ENCODE results near the gene PAK1. TPM values are rescaled to one million over a fixed set of nuclear protein-coding genes. Genes with fewer than 3 reads are reported as not detected.
"Not testable (repeated sequence)": the region's sequence is repeated elsewhere in the genome, so short reads cannot be mapped to it uniquely, and the experiment has no call there.

Gene PAK1
- total RNA-seq, 2 donors from 2014 or later = 24.1 to 46.5 TPM

DNA sequence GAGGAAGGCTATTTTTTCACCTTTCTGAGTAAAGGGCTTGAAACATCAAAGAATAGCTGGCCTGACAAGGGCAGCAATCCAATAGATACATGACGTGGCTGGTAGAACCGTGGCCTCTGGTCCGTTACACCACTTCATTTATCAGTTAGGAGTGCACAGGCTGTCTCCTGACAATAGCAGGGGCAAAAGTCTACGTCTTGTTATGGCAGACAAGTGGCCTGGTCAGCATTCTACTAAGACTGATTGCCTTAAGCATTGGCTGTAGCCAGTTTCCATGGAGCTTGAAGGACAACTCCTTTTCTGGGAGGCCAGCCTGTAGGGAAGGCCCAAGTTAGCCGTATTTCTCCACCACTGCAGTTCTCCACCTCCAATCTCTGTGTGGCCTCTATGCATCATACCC lies 163.2 kb downstream of the PAK1 start:
- Mint-ChIP-seq H3K36me3 (no peaks in the 10 kb centered on the region), H3K9me3 (no peaks in the 10 kb centered on the region), H3K4me3 (no peak overlapping the region), H3K27ac (no peak overlapping the region), H3K4me1 (ENCODE audit: low read depth in 2 of 2) (no peaks in the 10 kb centered on the region), H3K27me3 (peaks cover 17 to 20% of the 10 kb centered on the region in 2 donors)
- peak in 1 of 2 donors; percentile 40 for ATAC-seq
- DNase-seq (ENCODE audit: low spot score) = no peak

GRCh38 chr11:77309401-77310085 lies 164.4 kb downstream of the PAK1 start:
- Mint-ChIP-seq H3K4me1 (ENCODE audit: low read depth in 2 of 2) (no peaks in the 10 kb centered on the region), H3K36me3 (no peaks in the 10 kb centered on the region), H3K9me3 (no peaks in the 10 kb centered on the region), H3K27ac (no peak overlapping the region), H3K4me3 (no peak overlapping the region), H3K27me3 (peaks cover 14 to 17% of the 10 kb centered on the region in 2 donors)
- no peak for DNase-seq (ENCODE audit: low spot score)
- no peak for ATAC-seq

DNA sequence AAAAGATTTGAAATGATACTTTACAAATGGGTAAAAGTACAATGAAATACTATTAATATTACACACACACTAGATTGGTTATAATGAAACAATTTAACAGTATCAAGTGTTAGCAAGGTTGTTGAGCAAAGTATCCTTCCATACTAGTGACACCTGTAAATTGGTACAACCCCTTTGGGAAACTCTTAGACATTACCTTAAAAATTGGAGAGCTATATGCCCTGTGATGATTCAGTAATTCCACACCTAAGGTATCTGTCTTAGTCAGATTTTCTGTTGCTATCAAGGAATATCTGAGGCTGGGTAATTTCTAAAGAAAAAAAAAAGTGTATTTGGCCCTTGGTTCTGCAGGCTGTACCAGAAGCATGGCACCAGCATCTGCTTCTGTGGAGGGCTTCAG lies 165.1 kb downstream of the PAK1 start:
- H3K9me3 Mint-ChIP-seq = no peaks in the 10 kb centered on the region
- ATAC-seq (no peak), DNase-seq (ENCODE audit: low spot score) (no peak)
- H3K27ac Mint-ChIP-seq = no peak overlapping the region
- no peaks in the 10 kb centered on the region for H3K36me3 Mint-ChIP-seq
- H3K4me1 Mint-ChIP-seq (ENCODE audit: low read depth in 2 of 2) = no peaks in the 10 kb centered on the region
- H3K27me3 Mint-ChIP-seq = peaks cover 14 to 17% of the 10 kb centered on the region in 2 donors
- no peak overlapping the region for H3K4me3 Mint-ChIP-seq

- H3K4me1 Mint-ChIP-seq (ENCODE audit: low read depth in 2 of 2) = no peaks in the 10 kb centered on the region
- DNase-seq (ENCODE audit: low spot score) (no peak), ATAC-seq (no peak)
- H3K36me3 Mint-ChIP-seq = no peaks in the 10 kb centered on the region
- H3K9me3 Mint-ChIP-seq = no peaks in the 10 kb centered on the region
- no peak overlapping the region for H3K4me3 Mint-ChIP-seq
- H3K27ac Mint-ChIP-seq = no peak overlapping the region
- H3K27me3 Mint-ChIP-seq = peaks cover 16 to 17% of the 10 kb centered on the region in 2 donors
Measured at GRCh38 chr11:77303328-77303727, 170.6 kb downstream of the PAK1 start.

DNA sequence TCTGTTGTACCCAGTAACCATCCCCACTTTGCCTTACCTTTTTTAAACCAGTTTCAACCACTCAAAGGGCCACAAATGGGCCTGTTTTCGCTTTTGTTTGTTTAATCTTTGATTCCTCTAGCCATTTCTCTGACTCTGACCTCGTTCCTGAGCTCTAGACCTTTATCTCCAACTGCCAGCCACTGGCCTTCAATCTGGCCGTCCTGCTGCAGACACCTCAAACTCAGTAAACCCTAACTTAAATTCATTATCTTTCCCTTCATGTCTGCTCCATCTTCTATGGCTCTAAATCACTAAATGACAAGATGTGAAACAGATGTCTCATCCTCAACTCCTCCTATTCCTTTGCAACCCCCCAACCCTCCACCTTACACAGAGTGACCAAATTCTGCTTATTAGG lies 171.1 kb downstream of the PAK1 start:
- ATAC-seq (no peak), DNase-seq (ENCODE audit: low spot score) (no peak)
- Mint-ChIP-seq H3K27ac (no peak overlapping the region), H3K4me3 (no peak overlapping the region), H3K4me1 (ENCODE audit: low read depth in 2 of 2) (no peaks in the 10 kb centered on the region), H3K9me3 (no peaks in the 10 kb centered on the region), H3K36me3 (no peaks in the 10 kb centered on the region), H3K27me3 (peaks cover 10 to 14% of the 10 kb centered on the region in 2 donors)

DNA sequence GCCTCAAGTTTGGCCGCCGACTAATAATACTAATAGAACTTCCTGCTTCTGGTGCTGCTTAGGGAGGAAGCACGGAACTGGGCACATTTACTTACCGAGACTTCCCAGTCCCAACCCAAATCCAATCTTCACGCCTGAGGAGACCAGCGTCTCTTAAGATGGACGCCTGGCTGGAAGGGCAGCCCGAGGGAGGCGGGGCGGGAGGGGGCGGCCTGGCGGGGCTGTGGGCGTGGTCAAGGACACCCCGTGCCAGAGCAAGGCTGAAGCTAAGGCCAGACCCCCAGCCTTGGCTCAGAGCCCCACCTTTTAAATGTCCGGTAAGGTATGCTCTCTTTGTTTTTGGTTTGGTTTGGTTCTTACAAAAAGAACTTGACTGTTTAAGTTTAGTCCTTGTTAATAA lies 172.4 kb downstream of the PAK1 start, which contains the start of gene GDPD4:
TSS of gene GDPD4 (minus strand) at position 177 of the 400 bp plus-strand sequence. CDS start 16,549 bp downstream, outside the sequence.
- no peaks in the 10 kb centered on the region for H3K36me3 Mint-ChIP-seq
- DNase-seq (ENCODE audit: low spot score) = no peak
- H3K27ac Mint-ChIP-seq = no peak within 1 kb of the TSS
- H3K4me1 Mint-ChIP-seq (ENCODE audit: low read depth in 2 of 2) = no peaks in the 10 kb centered on the region
- no peak for ATAC-seq
- no peak within 1 kb of the TSS for H3K4me3 Mint-ChIP-seq
- no peaks in the 10 kb centered on the region for H3K9me3 Mint-ChIP-seq
- peaks cover 6 to 10% of the 10 kb centered on the region in 2 donors for H3K27me3 Mint-ChIP-seq

DNA sequence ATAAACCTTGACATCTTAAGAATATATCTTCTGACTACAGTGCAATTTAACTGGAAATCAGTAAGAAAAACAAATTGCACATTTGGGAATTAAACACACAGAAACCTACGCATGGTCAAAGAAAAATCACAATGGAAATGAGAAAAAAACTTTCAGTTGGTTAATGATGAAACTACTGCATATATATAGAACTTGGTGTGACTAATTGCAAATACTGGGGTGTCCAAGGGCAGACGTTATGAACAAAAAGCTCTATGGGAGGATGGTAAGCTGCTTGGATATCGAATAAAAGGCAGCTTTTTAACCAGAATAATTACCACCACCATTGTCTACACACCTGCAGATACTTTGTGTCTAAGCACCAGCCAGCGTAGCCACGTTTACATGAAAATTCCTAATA lies 173.2 kb downstream of the PAK1 start:
- peaks cover 6 to 10% of the 10 kb centered on the region in 2 donors for H3K27me3 Mint-ChIP-seq
- H3K27ac Mint-ChIP-seq = no peak overlapping the region
- H3K9me3 Mint-ChIP-seq = no peaks in the 10 kb centered on the region

GRCh38 chr11:77300028-77300427 lies 173.9 kb downstream of the PAK1 start:
- ATAC-seq; DNase-seq (ENCODE audit: low spot score); H3K4me3 Mint-ChIP-seq; H3K4me1 Mint-ChIP-seq (ENCODE audit: low read depth in 2 of 2); H3K36me3 Mint-ChIP-seq; H3K9me3 Mint-ChIP-seq; H3K27ac Mint-ChIP-seq: not testable (repeated sequence)
- H3K27me3 Mint-ChIP-seq = peaks cover 6 to 10% of the 10 kb centered on the region in 2 donors

More for the DNA sequence above, 173.2 kb downstream of the PAK1 start:
- Mint-ChIP-seq H3K4me3 (no peak overlapping the region), H3K4me1 (ENCODE audit: low read depth in 2 of 2) (no peaks in the 10 kb centered on the region), H3K36me3 (no peaks in the 10 kb centered on the region)
- ATAC-seq (no peak), DNase-seq (ENCODE audit: low spot score) (no peak)

DNA sequence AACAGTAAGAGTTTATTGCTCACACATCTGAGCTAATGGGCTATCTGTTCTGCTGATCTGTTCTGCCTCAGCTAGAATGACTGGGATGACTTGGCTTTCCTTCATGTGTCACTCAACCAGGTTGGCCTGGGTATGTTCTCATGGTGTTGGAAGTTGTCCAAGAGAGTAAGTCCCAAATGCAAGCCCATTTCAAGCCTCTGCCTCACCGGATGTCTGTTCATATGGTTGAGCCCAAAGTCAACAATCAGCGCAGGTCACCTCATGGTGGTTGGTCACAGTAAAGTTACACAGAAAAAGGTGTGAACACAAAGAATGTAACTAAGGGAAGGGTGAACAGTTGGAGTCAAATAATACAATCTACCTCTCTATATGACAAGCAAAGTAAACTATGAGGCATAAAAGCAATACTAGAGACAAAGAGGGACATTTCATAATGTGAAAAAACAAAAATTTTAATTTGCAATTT lies 174.3 kb downstream of the PAK1 start:
- no peaks in the 10 kb centered on the region for H3K9me3 Mint-ChIP-seq
- ATAC-seq (no peak), DNase-seq (ENCODE audit: low spot score) (no peak)
- no peaks in the 10 kb centered on the region for H3K4me1 Mint-ChIP-seq (ENCODE audit: low read depth in 2 of 2)
- H3K27me3 Mint-ChIP-seq = peaks cover 6 to 10% of the 10 kb centered on the region in 2 donors
- no peak overlapping the region for H3K4me3 Mint-ChIP-seq
- no peak overlapping the region for H3K27ac Mint-ChIP-seq
- no peaks in the 10 kb centered on the region for H3K36me3 Mint-ChIP-seq

- peaks cover 18 to 24% of the 10 kb centered on the region in 2 donors for H3K27me3 Mint-ChIP-seq
- no peaks in the 10 kb centered on the region for H3K9me3 Mint-ChIP-seq
- H3K36me3 Mint-ChIP-seq = no peaks in the 10 kb centered on the region
Measured at GRCh38 chr11:77294040-77294439, 179.9 kb downstream of the PAK1 start.

GRCh38 chr11:77289737-77290136 lies 184.2 kb downstream of the PAK1 start:
- no peak for ATAC-seq
- DNase-seq (ENCODE audit: low spot score) = no peak
- no peaks in the 10 kb centered on the region for H3K36me3 Mint-ChIP-seq
- H3K27ac Mint-ChIP-seq = no peak overlapping the region
- no peaks in the 10 kb centered on the region for H3K9me3 Mint-ChIP-seq
- H3K4me1 Mint-ChIP-seq (ENCODE audit: low read depth in 2 of 2) = no peaks in the 10 kb centered on the region
- H3K27me3 Mint-ChIP-seq = peaks cover 40 to 41% of the 10 kb centered on the region in 2 donors
- no peak overlapping the region for H3K4me3 Mint-ChIP-seq

More at GRCh38 chr11:77294040-77294439, 179.9 kb downstream of the PAK1 start:
- no peak for ATAC-seq
- H3K27ac Mint-ChIP-seq = no peak overlapping the region
- H3K4me3 Mint-ChIP-seq = no peak overlapping the region
- no peak for DNase-seq (ENCODE audit: low spot score)
- no peaks in the 10 kb centered on the region for H3K4me1 Mint-ChIP-seq (ENCODE audit: low read depth in 2 of 2)

- Mint-ChIP-seq H3K27me3 (peaks cover 43 to 51% of the 10 kb centered on the region in 2 donors), H3K36me3 (no peaks in the 10 kb centered on the region), H3K9me3 (no peaks in the 10 kb centered on the region), H3K4me3 (no peak overlapping the region), H3K4me1 (ENCODE audit: low read depth in 2 of 2) (no peaks in the 10 kb centered on the region), H3K27ac (no peak overlapping the region)
- no peak for DNase-seq (ENCODE audit: low spot score)
- ATAC-seq = peak in 1 of 2 donors; percentile 43
Measured at GRCh38 chr11:77287615-77288273, 186.2 kb downstream of the PAK1 start.

GRCh38 chr11:77287136-77287535 lies 186.8 kb downstream of the PAK1 start:
- Mint-ChIP-seq H3K9me3 (no peaks in the 10 kb centered on the region), H3K4me1 (ENCODE audit: low read depth in 2 of 2) (no peaks in the 10 kb centered on the region), H3K27me3 (peaks cover 39 to 57% of the 10 kb centered on the region in 2 donors), H3K4me3 (no peak overlapping the region), H3K36me3 (no peaks in the 10 kb centered on the region), H3K27ac (no peak overlapping the region)
- ATAC-seq (no peak), DNase-seq (ENCODE audit: low spot score) (no peak)
